ENCODE results near the gene ARX. TPM values are rescaled to one million over a fixed set of nuclear protein-coding genes. Genes with fewer than 3 reads are reported as not detected.

ARX gene
- total RNA-seq, 1 experiment from 2014 or later: 0.22 TPM

GRCh38 chrX:25009407-25009806, 6.4 kb downstream of the ARX start (continued):
- TF ChIP-seq CTCF (IDR thresholded peaks at IDR 0.05 in 2 of 3, conservative IDR thresholded peaks at IDR 0.05 in 1 of 3; ENCODE audit: borderline replicate concordance in 1 of 3, insufficient read depth in 1 of 3, low read depth in 2 of 3, low read length in 2 of 3) (no peak), ZBTB33 (IDR thresholded peaks at IDR 0.05; ENCODE audit: extremely low read depth, insufficient replicate concordance, low read length) (no peak), EGR1 (IDR thresholded peaks at IDR 0.05; ENCODE audit: low read depth) (no peak), YY1 (IDR thresholded peaks at IDR 0.05; ENCODE audit: extremely low read depth, insufficient replicate concordance, low read depth, low read length) (no peak)

DNA sequence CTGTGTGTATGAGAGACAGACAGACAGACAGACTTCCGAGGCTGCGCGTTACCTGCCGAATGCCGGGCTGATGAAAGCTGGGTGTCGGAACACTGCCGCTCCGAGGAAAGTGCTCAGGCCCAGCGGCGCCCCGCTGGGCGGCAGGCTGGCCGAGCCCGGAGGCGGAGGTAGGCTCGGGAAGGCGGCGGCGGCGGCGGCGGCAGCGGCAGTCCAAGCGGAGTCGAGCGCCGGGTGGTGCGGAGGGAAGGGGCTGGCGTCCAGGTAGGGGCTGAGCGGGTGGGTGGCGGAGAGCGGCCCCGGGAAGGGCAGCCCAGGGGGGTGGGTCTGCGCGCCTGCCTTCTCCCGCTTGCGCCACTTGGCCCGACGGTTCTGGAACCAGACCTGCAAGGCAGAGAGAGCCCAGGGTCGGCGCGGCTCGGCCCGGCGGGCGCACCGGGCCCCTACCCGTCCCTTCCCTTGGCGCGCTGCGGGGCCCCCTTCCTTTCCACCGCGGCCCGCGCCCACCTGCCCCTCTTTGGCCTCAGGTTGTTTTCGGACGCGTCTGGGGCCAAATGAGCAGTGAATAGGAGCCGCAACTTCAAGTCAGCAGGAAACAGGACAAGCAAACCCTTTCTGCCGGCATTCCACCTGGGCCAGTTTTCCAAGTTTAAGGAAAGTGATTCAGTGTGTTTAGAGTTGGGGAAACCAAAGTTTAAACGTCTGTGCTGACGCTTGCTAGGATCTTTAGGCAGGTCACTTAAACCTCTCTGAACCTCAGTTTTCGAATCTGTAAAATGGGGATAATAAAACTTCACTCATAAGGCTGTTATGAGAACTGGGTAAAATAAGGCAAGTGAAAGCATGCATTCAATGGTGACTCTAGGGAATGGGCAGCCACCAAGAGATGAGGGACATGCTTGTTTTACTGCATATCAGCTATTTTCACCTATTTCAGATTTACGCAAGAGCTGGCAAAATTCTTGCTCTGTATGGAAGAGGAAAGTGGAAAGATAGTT, 8.4 kb downstream of the ARX start:
- H3K4me2 ChIP-seq (ENCODE audit: low read length): no peak overlapping the region
- H3K79me2 ChIP-seq (ENCODE audit: insufficient read depth, low read length): no peaks in the 10 kb centered on the region
- H4K20me1 ChIP-seq (ENCODE audit: insufficient read depth): no peaks in the 10 kb centered on the region
- H3K9me3 ChIP-seq (ENCODE audit: control insufficient read depth in 1 of 2, insufficient read depth in 1 of 2, low read depth in 1 of 2, low read length in 2 of 2): no peaks in the 10 kb centered on the region
- no peak overlapping the region for H3K9ac ChIP-seq (ENCODE audit: low read length)
- H3K36me3 ChIP-seq (ENCODE audit: control insufficient read depth in 1 of 2, insufficient read depth in 2 of 2, low read length in 2 of 2): no peaks in the 10 kb centered on the region
- H3K4me3 ChIP-seq (replicated peaks in 1 of 2; ENCODE audit: low read depth in 1 of 2, low read length in 2 of 2): no peak overlapping the region
- intact Hi-C loops (cut with micrococcal nuclease): no loop called here
- CTCF ChIA-PET: no interaction called here
- RAD21 ChIA-PET (ENCODE audit: low non-redundant PET in 1 of 2, low total read pairs in 2 of 2, uncharacterized antibody in 2 of 2, unreplicated experiment in 2 of 2): no interaction called here
- ATAC-seq (no peak), DNase-seq (ENCODE audit: low read depth, low spot score) (no peak)
- no peak overlapping the region for H2AFZ ChIP-seq (ENCODE audit: low read depth, low read length, poor library complexity, severe bottlenecking)
- no peaks in the 10 kb centered on the region for H3K27me3 ChIP-seq (ENCODE audit: insufficient read depth, low read length)
- no peak overlapping the region for H3K27ac ChIP-seq (ENCODE audit: low read depth, low read length)
- TF ChIP-seq ZBTB33 (IDR thresholded peaks at IDR 0.05; ENCODE audit: extremely low read depth, insufficient replicate concordance, low read length) (no peak), ZFX (IDR thresholded peaks at IDR 0.05) (no peak), CEBPB (IDR thresholded peaks at IDR 0.05; ENCODE audit: low read depth) (no peak), JUND (IDR thresholded peaks at IDR 0.05) (no peak), RAD21 (IDR thresholded peaks at IDR 0.05; ENCODE audit: low read depth) (no peak), POLR2A (IDR thresholded peaks at IDR 0.05; ENCODE audit: borderline replicate concordance, extremely low read depth, insufficient read depth, insufficient read length) (no peak), CBX3 (IDR thresholded peaks at IDR 0.05; ENCODE audit: low read depth) (no peak), SRF (IDR thresholded peaks at IDR 0.05; ENCODE audit: low read depth) (no peak), EZH2phosphoT487 (IDR thresholded peaks at IDR 0.05; ENCODE audit: borderline replicate concordance) (no peak)
- BruUV-seq (replicated peaks): no TSS peak
- H3K4me1 ChIP-seq (ENCODE audit: control insufficient read depth in 1 of 2, insufficient read depth in 2 of 2, low read length in 2 of 2): no peaks in the 10 kb centered on the region
- no peaks in the 10 kb centered on the region for H3K9me2 ChIP-seq (ENCODE audit: insufficient read depth)
- POLR2A ChIA-PET: no interaction called here

Measured in HCT116 (cell line).